Tibial nerve (tissue), 4 donors: Measurements from ENCODE around the gene INPPL1. TPM values are rescaled to one million over a fixed set of nuclear protein-coding genes. Genes with fewer than 3 reads are reported as not detected.
"Not testable (repeated sequence)": the region's sequence is repeated elsewhere in the genome, so short reads cannot be mapped to it uniquely, and the experiment has no call there.

ENCODE experiments used
- DNase-seq, 2 donors: peaks; one replicate each; pipeline ENCODE4 v3.0.0-alpha.2; 2019; ENCODE audit warnings: low spot score in 2 of 2
- H3K27ac ChIP-seq, 4 donors: fragments of 200-600 bp; sonication (generic) in 3 of 4; one replicate each; pipeline ENCODE4 v1.5.1; 2017 to 2019; ENCODE audit warnings: mild to moderate bottlenecking in 1 of 4
- H3K27me3 ChIP-seq, 2 donors: fragments of 200-600 bp; sonication (generic) in 1 of 2; one replicate each; pipeline versions ENCODE4 v1.5.1 to v1.6.0; 2017 to 2019
- H3K36me3 ChIP-seq, 3 donors: fragments of 200-600 bp; sonication (generic); one replicate each; pipeline ENCODE4 v1.5.1; 2018 to 2019
- H3K4me1 ChIP-seq, 4 donors: fragments of 200-600 bp; sonication (generic) in 3 of 4; one replicate each; pipeline ENCODE4 v1.5.1; 2017 to 2019
- H3K4me3 ChIP-seq, 4 donors: fragments of 200-600 bp; sonication (generic) in 3 of 4; one replicate each; pipeline ENCODE4 v1.5.1; 2017 to 2019; ENCODE audit warnings: mild to moderate bottlenecking in 1 of 4, moderate library complexity in 1 of 4
- H3K9me3 ChIP-seq, 4 donors: fragments of 200-600 bp; sonication (generic) in 3 of 4; one replicate each; pipeline ENCODE4 v1.5.1; 2017 to 2019
- EP300 ChIP-seq, 2 donors: sonication (generic); formaldehyde crosslinking; IDR thresholded peaks; one replicate each; pipeline ENCODE4 v1.6.1; 2017; ENCODE audit warnings: antibody characterized with exemption in 2 of 2, mild to moderate bottlenecking in 1 of 2
- POLR2A ChIP-seq, 2 donors: fragments of 450-650 bp; IDR thresholded peaks; one replicate each; pipeline ENCODE4 v1.6.1; 2017; ENCODE audit warnings: antibody characterized with exemption in 2 of 2, mild to moderate bottlenecking in 2 of 2, moderate library complexity in 2 of 2
- WGBS, 2 donors: methylation state at CpG; one replicate each; pipeline ENCODE4 v1.1.5; 2018; 5-methylcytosine and 5-hydroxymethylcytosine counted together
- total RNA-seq, 4 donors: library from RNA; depleted of rRNA; stranded (reverse); fragments of >200 nt; gene quantifications; one replicate each; pipeline ENCODE4 v1.1.0, GENCODE V29; 2016
- TF ChIP-seq, protein P1 (sequence below), 5 experiments: fragments of 200-600 bp in 3 of 5; fragments of 450-650 bp in 2 of 5; sonication (generic) in 3 of 5; IDR thresholded peaks; one replicate each; pipeline ENCODE4 v1.5.1; 2016 to 2019; ENCODE audit warnings: antibody characterized with exemption in 5 of 5, mild to moderate bottlenecking in 3 of 5, moderate library complexity in 2 of 5

INPPL1 gene
- total RNA-seq, 4 donors from 2014 or later: 73.6 to 137 (median 94.8) TPM

DNA sequence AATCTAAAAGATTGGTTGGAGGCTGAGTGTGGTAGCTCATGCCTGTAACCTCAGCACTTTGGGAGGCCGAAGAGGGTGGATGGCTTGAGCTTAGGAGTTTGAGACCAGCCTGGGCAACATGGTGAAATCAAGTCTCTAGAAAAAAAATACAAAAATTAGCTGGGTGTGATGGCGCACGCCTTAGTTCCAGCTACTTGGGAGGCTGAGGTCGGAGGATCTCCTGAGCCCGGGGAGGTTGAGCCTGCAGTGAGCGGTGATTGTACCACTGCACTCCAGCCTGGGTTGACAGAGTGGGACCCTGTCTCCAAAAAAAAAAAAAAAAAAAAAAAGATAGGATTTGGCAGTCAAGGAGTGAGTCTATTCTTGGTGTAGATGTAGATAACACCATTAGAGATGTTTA lies 22.0 kb upstream of the INPPL1 start:
- no peak for DNase-seq
- H3K27ac ChIP-seq: no peak overlapping the region
- no peaks in the 10 kb centered on the region for H3K4me1 ChIP-seq
- H3K4me3 ChIP-seq: no peak overlapping the region
- TF ChIP-seq EP300 (IDR thresholded peaks at IDR 0.05) (no peak), POLR2A (IDR thresholded peaks at IDR 0.05) (no peak)
- TF ChIP-seq, protein P1, sequence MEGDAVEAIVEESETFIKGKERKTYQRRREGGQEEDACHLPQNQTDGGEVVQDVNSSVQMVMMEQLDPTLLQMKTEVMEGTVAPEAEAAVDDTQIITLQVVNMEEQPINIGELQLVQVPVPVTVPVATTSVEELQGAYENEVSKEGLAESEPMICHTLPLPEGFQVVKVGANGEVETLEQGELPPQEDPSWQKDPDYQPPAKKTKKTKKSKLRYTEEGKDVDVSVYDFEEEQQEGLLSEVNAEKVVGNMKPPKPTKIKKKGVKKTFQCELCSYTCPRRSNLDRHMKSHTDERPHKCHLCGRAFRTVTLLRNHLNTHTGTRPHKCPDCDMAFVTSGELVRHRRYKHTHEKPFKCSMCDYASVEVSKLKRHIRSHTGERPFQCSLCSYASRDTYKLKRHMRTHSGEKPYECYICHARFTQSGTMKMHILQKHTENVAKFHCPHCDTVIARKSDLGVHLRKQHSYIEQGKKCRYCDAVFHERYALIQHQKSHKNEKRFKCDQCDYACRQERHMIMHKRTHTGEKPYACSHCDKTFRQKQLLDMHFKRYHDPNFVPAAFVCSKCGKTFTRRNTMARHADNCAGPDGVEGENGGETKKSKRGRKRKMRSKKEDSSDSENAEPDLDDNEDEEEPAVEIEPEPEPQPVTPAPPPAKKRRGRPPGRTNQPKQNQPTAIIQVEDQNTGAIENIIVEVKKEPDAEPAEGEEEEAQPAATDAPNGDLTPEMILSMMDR (IDR thresholded peaks at IDR 0.05): no peak
- 93 to 97% methylated on average over 6 of the region's 6 CpGs for WGBS, 2 donors
- no peaks in the 10 kb centered on the region for H3K36me3 ChIP-seq
- H3K9me3 ChIP-seq: no peaks in the 10 kb centered on the region
- H3K27me3 ChIP-seq: no peaks in the 10 kb centered on the region

DNA sequence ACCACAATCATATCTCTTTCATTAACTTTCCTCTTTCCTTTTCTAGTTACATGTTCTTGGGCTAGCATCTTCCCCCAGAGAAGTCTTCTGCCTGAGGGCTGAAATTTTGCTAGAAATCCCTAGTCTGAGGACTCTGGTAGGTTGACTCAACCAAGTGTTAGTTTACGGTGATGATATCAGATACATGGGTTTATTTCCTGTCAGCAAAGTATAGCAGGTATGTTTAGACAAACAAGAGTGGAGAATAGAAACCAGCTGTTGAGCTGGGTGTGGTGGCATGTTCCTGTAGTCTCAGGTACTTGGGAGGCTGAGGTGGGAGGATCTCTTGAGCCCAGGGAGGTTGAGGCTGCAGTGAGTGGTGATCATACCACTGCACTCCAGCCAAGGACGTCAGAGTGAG lies 21.4 kb upstream of the INPPL1 start:
- no peak for TF ChIP-seq POLR2A (IDR thresholded peaks at IDR 0.05)
- TF ChIP-seq EP300 (IDR thresholded peaks at IDR 0.05): no peak
- TF ChIP-seq, protein P1 (IDR thresholded peaks at IDR 0.05): no peak
- no peak overlapping the region for H3K27ac ChIP-seq
- H3K4me3 ChIP-seq: no peak overlapping the region
- H3K36me3 ChIP-seq: no peaks in the 10 kb centered on the region
- no peaks in the 10 kb centered on the region for H3K9me3 ChIP-seq
- no peaks in the 10 kb centered on the region for H3K27me3 ChIP-seq
- 72 to 80% methylated on average over 2 of the region's 2 CpGs for WGBS, 2 donors
- no peaks in the 10 kb centered on the region for H3K4me1 ChIP-seq
- DNase-seq: no peak

GRCh38 chr11:72204886-72205285 lies 19.7 kb upstream of the INPPL1 start:
- no peaks in the 10 kb centered on the region for H3K36me3 ChIP-seq
- TF ChIP-seq EP300 (IDR thresholded peaks at IDR 0.05) (no peak), POLR2A (IDR thresholded peaks at IDR 0.05) (no peak)
- TF ChIP-seq, protein P1 (IDR thresholded peaks at IDR 0.05): no peak
- H3K27ac ChIP-seq: no peak overlapping the region
- no peak overlapping the region for H3K4me3 ChIP-seq
- DNase-seq: no peak
- peaks cover 0 to 11% (median 3%) of the 10 kb centered on the region in 4 donors for H3K9me3 ChIP-seq
- H3K4me1 ChIP-seq: no peaks in the 10 kb centered on the region
- no peaks in the 10 kb centered on the region for H3K27me3 ChIP-seq

GRCh38 chr11:72206794-72207193 lies 17.8 kb upstream of the INPPL1 start:
- DNase-seq, H3K4me1 ChIP-seq, H3K27ac ChIP-seq, H3K27me3 ChIP-seq, H3K4me3 ChIP-seq, H3K36me3 ChIP-seq: not testable (repeated sequence)
- WGBS, 2 donors: 84 to 92% methylated on average over 2 of the region's 2 CpGs
- H3K9me3 ChIP-seq: peaks cover 0 to 19% (median 3%) of the 10 kb centered on the region in 4 donors

DNA sequence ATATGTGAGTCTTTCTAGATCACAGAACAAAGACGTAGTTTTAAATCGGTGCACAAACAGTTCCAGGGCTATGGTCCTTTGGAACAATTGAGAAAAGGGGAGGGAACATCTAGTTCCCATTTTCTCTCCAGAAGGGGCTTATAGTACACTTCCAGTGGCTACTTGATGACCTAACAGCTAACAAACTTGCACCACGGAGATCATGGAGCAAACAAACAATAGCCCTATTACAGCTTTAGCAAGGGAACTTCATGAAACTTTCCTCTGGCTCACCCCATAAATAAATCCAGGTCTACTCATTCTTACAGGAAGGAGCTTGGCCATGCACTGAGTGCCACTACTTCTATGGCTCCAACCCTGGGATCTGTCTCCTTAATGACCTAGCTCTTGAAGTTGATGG lies 16.3 kb upstream of the INPPL1 start:
- no peak for DNase-seq
- Histone ChIP-seq H3K9me3 (peaks cover 0 to 19% (median 3%) of the 10 kb centered on the region in 4 donors), H3K4me1 (no peaks in the 10 kb centered on the region), H3K27me3 (no peaks in the 10 kb centered on the region), H3K36me3 (no peaks in the 10 kb centered on the region), H3K4me3 (no peak overlapping the region), H3K27ac (peak overlapping the region in 1 of 4 donors; percentile 62)
- 60 to 70% methylated on average over 3 of the region's 3 CpGs for WGBS, 2 donors
- TF ChIP-seq, protein P1 (IDR thresholded peaks at IDR 0.05): no peak
- no peak for TF ChIP-seq EP300 (IDR thresholded peaks at IDR 0.05)
- no peak for TF ChIP-seq POLR2A (IDR thresholded peaks at IDR 0.05)

DNA sequence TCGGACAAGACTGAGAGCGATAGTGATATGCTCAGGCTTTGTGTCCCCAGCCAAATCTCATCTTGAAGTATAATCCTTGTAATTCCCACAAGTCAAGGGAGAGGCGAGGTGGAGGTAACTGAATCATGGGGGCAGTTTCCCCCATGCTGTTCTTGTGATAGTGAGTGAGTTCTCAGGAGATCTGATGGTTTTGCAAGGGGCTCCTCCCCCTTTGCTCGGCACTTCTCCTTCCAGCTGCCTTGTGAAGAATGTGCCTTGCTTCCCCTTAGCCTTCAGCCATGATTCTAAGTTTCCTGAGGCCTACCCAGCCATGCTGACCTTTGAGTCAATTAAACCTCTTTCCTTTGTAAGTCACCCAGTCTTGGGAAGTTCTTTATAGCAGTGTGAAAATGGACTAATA lies 15.5 kb upstream of the INPPL1 start:
- TF ChIP-seq, protein P1 (IDR thresholded peaks at IDR 0.05): no peak
- TF ChIP-seq EP300 (IDR thresholded peaks at IDR 0.05) (no peak), POLR2A (IDR thresholded peaks at IDR 0.05) (no peak)
- no peak for DNase-seq
- Histone ChIP-seq H3K36me3 (no peaks in the 10 kb centered on the region), H3K4me1 (no peaks in the 10 kb centered on the region), H3K27ac (no peak overlapping the region), H3K9me3 (peaks cover 0 to 19% (median 3%) of the 10 kb centered on the region in 4 donors), H3K4me3 (no peak overlapping the region), H3K27me3 (no peaks in the 10 kb centered on the region)
- WGBS, 2 donors: 67 to 78% methylated on average over 4 of the region's 4 CpGs
